B cell (primary cell): ENCODE data around the gene SON. TPM values are rescaled to one million over a fixed set of nuclear protein-coding genes. Genes with fewer than 3 reads are reported as not detected.

Experiments used
- ATAC-seq: fragments of 200-7000 bp; cut with Tn5 transposase; one replicate; pipeline ENCODE4 v1.10.0; 2021; ENCODE audit warnings: low read depth, mild to moderate bottlenecking, moderate number of reproducible peaks, moderate library complexity
- CTCF ChIA-PET: fragments of 350-600 bp; sonication (Branson Sonifier 250); formaldehyde crosslinking; loops from one replicate; lab custom pipeline; 2021; ENCODE audit warnings: antibody characterized with exemption, inconsistent platforms; lab: Charles Lee
- POLR2A ChIA-PET: fragments of 350-600 bp; sonication (Branson Sonifier 250); formaldehyde crosslinking; loops from one replicate; lab custom pipeline; 2021; ENCODE audit warnings: antibody characterized with exemption; lab: Charles Lee
- DNase-seq: peaks from one replicate; pipeline ENCODE4 v3.0.0; 2013
- H2AFZ ChIP-seq: 2 replicates; pipeline ENCODE4 v1.6.1; 2012; ENCODE audit warnings: mild to moderate bottlenecking, low read depth, low read length; ENCODE audit not compliant: insufficient read depth, poor library complexity, severe bottlenecking
- H3K27ac ChIP-seq, 2 donors: 1 replicate in 1 of 2; 2 replicates in 1 of 2; pipeline ENCODE4 v1.5.1; 2012 to 2013; ENCODE audit warnings: low read length in 2 of 2, mild to moderate bottlenecking in 2 of 2, moderate library complexity in 1 of 2
- H3K27me3 ChIP-seq, 4 experiments: fragments of 200-600 bp in 1 of 4; sonication (generic) in 1 of 4; replicated peaks in 1 of 4; 1 replicate in 2 of 4; 2 replicates in 2 of 4; pipeline versions ENCODE4 v1.6.1 to v1.7.0; 2013 to 2016; ENCODE audit warnings: low read length in 3 of 4, mild to moderate bottlenecking in 2 of 4, mixed read lengths in 1 of 4, moderate library complexity in 1 of 4; ENCODE audit not compliant: insufficient read depth in 4 of 4, control insufficient read depth in 3 of 4; ENCODE audit errors: control extremely low read depth in 1 of 4
- H3K36me3 ChIP-seq, 2 experiments: replicated peaks in 1 of 2; 1 replicate in 1 of 2; 2 replicates in 1 of 2; pipeline versions ENCODE4 v1.6.1 to v1.7.1; 2013; ENCODE audit warnings: low read length in 1 of 2; ENCODE audit not compliant: insufficient read depth in 2 of 2, control insufficient read depth in 1 of 2; ENCODE audit errors: control extremely low read depth in 1 of 2, extremely low read depth in 1 of 2
- H3K4me1 ChIP-seq, 2 donors: fragments of 200-600 bp in 1 of 2; sonication (generic) in 1 of 2; 1 replicate in 1 of 2; 2 replicates in 1 of 2; pipeline versions ENCODE4 v1.5.1 to v1.6.1; 2013 to 2017; ENCODE audit warnings: low read length in 2 of 2; ENCODE audit not compliant: control insufficient read depth in 2 of 2, insufficient read depth in 2 of 2
- H3K4me2 ChIP-seq: replicated peaks from 2 replicates; pipeline ENCODE3; 2012; ENCODE audit warnings: mild to moderate bottlenecking, low read depth, low read length; ENCODE audit not compliant: poor library complexity, severe bottlenecking
- H3K4me3 ChIP-seq, 5 experiments: fragments of 200-600 bp in 1 of 5; sonication (generic) in 1 of 5; 1 replicate in 3 of 5; 2 replicates in 2 of 5; pipeline versions ENCODE4 v1.5.1 to v1.7.0; 2011 to 2016; ENCODE audit warnings: low read length in 4 of 5, mild to moderate bottlenecking in 4 of 5, low read depth in 2 of 5, control low read depth in 1 of 5, moderate library complexity in 1 of 5; ENCODE audit not compliant: insufficient read depth in 1 of 5; ENCODE audit errors: control extremely low read depth in 1 of 5, extremely low read depth in 1 of 5
- H3K79me2 ChIP-seq: fragments of 200-600 bp; sonication (generic); one replicate; pipeline ENCODE4 v1.6.0; 2016; ENCODE audit warnings: low read length; ENCODE audit not compliant: control insufficient read depth, insufficient read depth
- H3K9ac ChIP-seq: fragments of 200-600 bp; sonication (generic); 2 replicates; pipeline ENCODE4 v1.6.1; 2017; ENCODE audit warnings: mild to moderate bottlenecking, low read length, moderate library complexity
- H3K9me3 ChIP-seq, 3 donors: one replicate each; pipeline versions ENCODE4 v1.6.1 to v1.7.1; 2013; ENCODE audit warnings: low read length in 2 of 3; ENCODE audit not compliant: control insufficient read depth in 2 of 3, insufficient read depth in 1 of 3; ENCODE audit errors: control extremely low read depth in 1 of 3
- H4K20me1 ChIP-seq: 2 replicates; pipeline ENCODE4 v1.6.0; 2012; ENCODE audit warnings: mild to moderate bottlenecking, low read length; ENCODE audit not compliant: insufficient read depth, control insufficient read depth, poor library complexity, severe bottlenecking
- H3K27ac Mint-ChIP-seq: one replicate; pipeline ENCODE4 v1.8.0; 2021; ENCODE audit warnings: mixed read lengths
- H3K27me3 Mint-ChIP-seq: one replicate; pipeline ENCODE4 v1.8.0; 2021; ENCODE audit warnings: mixed read lengths
- H3K4me1 Mint-ChIP-seq: one replicate; pipeline ENCODE4 v1.8.0; 2021; ENCODE audit warnings: mixed read lengths
- H3K4me3 Mint-ChIP-seq: one replicate; pipeline ENCODE4 v1.8.0; 2021; ENCODE audit warnings: mixed read lengths
- H3K9me3 Mint-ChIP-seq: one replicate; pipeline ENCODE4 v1.8.0; 2022; ENCODE audit warnings: mixed read lengths; ENCODE audit not compliant: insufficient read depth
- CTCF ChIP-seq: fragments of 200-600 bp; IDR thresholded peaks from one replicate; pipeline ENCODE4 v1.8.0; 2022; ENCODE audit warnings: antibody characterized with exemption, mild to moderate bottlenecking
- EZH2 ChIP-seq: IDR thresholded peaks from 2 replicates; pipeline ENCODE4 v1.6.1; 2012; ENCODE audit warnings: borderline replicate concordance, low read depth, mild to moderate bottlenecking, moderate library complexity, low read length; ENCODE audit not compliant: insufficient read depth, poor library complexity, severe bottlenecking
- WGBS: methylation state at CpG from one replicate; pipeline ENCODE4 v1.1.5; 2013; ENCODE audit warnings: missing lambda C conversion rate; ENCODE audit not compliant: insufficient coverage; 5-methylcytosine and 5-hydroxymethylcytosine counted together
- intact Hi-C: fragments of 100-400 bp; cut with micrococcal nuclease; formaldehyde crosslinking; loops from one replicate; pipeline ENCODE4 v1.10.0; 2022
- polyA plus RNA-seq: library from polyadenylated mRNA; depleted of rRNA; stranded (reverse); fragments of >200 nt; gene quantifications from 2 replicates; pipeline ENCODE4 v1.2.3, GENCODE V29; 2012
- total RNA-seq, 2 donors: library from RNA; stranded (reverse); fragments of 120-200 nt in 1 of 2; gene quantifications; 1 replicate in 1 of 2; 2 replicates in 1 of 2; pipeline versions ENCODE4 v1.2.3 to v1.2.4, GENCODE V29; 2013 to 2022

SON gene
- total and polyA plus RNA-seq, 2 donors (not counting 1 experiment from before 2014, with no cell fraction given), result 92.0 to 463 TPM

DNA sequence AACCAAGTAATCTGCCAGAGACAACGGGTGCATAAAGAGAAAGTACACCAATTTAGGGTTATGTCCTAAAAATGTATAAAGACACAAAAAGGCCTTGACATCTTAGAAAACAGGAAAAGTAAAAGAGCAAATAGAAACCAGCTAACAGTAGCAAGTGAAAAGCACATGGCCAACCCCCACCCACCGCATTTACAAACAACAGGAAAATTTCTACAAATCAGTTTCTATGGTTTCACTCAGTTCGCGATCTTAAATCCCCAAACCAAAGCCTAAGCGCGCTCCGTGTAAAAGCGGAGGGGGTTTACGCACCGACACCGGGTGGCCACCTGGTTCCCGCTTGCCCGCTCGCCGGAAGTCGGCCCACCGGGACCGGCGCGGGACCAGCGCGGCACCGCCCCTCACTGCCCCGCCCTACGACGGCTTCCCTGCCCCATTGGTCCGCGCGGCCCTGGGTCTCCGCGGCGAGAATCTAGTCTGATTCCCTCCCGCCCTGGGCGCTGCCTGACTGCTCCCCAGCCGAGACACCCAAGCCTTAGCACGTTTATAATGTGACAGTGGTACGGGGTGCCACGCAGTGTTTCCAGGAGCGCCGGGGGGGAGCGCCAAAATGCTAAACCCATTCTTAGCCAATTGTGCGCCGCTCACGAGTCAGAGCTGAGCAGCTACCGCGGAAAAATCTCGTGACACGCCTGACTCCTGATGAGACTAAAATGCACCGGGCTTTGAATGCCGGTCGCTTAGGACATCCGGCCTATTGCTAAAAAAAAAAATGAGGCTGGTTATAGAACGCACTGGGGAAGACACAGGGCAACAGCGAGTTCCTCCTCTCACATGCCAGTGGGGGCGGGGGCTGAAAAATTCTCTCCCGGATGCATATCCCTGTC lies 840 bp upstream of the SON start, which contains the start of gene GART:
Gene GART (minus strand): TSS at position 362 of the 884 bp plus-strand sequence. CDS start 2,802 bp downstream, outside the sequence.
- H3K36me3 ChIP-seq, result peaks cover 2 to 25% of the 10 kb centered on the region in 2 experiments
- CTCF ChIA-PET, result interaction anchor here (1.7 kb wide), 1 partner anchor 63 kb away, joined by 4 read pairs; the partner anchor contains the start of gene TMEM50B
- H3K9ac ChIP-seq, result peak within 1 kb of the TSS; percentile 98
- H3K79me2 ChIP-seq, result peaks cover 88% of the 10 kb centered on the region
- H3K4me2 ChIP-seq, result peak within 1 kb of the TSS; percentile 82
- Mint-ChIP-seq H3K9me3 (no peaks in the 10 kb centered on the region), H3K4me3 (peak within 1 kb of the TSS; percentile 97), H3K27me3 (no peaks in the 10 kb centered on the region), H3K4me1 (peaks cover 43% of the 10 kb centered on the region), H3K27ac (peak within 1 kb of the TSS; percentile 99)
- POLR2A ChIA-PET, result interaction anchor here (0.7 to 3.3 kb wide), 5 partner anchors 47 to 1809 kb away, joined by 3 to 41 read pairs (median 4); partner anchors contain the start of genes DNAJC28, DONSON and TMEM50B
- H3K4me3 ChIP-seq, result peak within 1 kb of the TSS; percentile 69 to 99 (median 89)
- WGBS, result under 1% methylated on average over 54 of the region's 56 CpGs
- H3K27ac ChIP-seq, result peak within 1 kb of the TSS; percentile 96 to 99
- DNase-seq (peak; percentile 90), ATAC-seq (peak; percentile 56)
- no peaks in the 10 kb centered on the region for H3K27me3 ChIP-seq
- peaks cover 37% of the 10 kb centered on the region for H4K20me1 ChIP-seq
- peak within 1 kb of the TSS; percentile 78 for H2AFZ ChIP-seq
- no peaks in the 10 kb centered on the region for H3K9me3 ChIP-seq
- peaks cover 17 to 31% of the 10 kb centered on the region in 2 donors for H3K4me1 ChIP-seq
- TF ChIP-seq CTCF, result no peak
- TF ChIP-seq EZH2, result no peak
- intact Hi-C loops, result loop anchor here (1.0 to 5.0 kb wide), 7 partner anchors 46 to 1075 kb away; partner anchors contain the start of genes CFAP298, DNAJC28, DONSON and RCAN1
